ENCODE results near the gene CARNS1.
"Not testable (repeated sequence)": the region's sequence is repeated elsewhere in the genome, so short reads cannot be mapped to it uniquely, and the experiment has no call there.

Gene CARNS1

DNA sequence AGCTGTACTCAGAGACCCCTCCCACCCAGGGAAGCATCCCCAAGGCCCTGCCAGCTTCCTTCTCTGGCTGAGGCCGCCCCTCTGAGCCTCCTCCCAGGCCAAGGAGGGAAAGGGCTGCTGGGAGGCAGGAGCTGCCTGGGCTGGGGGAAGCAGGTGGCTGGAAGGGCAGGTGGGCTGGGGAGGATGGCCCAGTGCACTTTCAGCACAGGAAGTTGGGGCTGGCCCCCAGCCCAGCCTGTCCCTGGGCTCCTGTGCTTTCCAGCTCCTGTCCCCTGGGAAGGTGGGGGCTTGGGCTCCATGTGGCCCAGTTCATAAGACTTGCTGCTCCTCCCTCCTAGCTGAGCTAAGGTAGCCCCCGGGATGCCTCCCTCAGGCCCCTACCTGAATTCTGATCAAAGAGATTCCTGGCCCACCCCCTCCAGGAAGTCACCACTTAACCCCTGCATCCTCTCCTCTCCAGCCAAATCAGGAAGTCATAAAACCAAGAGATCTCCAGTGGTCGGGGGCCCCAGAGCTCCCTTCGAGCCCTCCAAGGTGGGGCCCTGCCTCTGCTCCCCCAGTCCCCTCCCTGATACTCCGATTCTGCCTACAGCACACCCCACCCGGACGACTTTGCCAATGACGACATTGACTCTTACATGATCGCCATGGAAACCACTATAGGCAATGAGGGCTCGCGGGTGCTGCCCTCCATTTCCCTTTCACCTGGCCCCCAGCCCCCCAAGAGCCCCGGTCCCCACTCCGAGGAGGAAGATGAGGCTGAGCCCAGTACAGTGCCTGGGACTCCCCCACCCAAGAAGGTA lies 18.7 kb upstream of the CARNS1 start:
- DNase-seq (ENCODE audit: low read depth in 2 of 2), result no peak

GRCh38 chr11:67397536-67397935 lies 17.9 kb upstream of the CARNS1 start:
- no peak for DNase-seq (ENCODE audit: low read depth in 2 of 2)

DNA sequence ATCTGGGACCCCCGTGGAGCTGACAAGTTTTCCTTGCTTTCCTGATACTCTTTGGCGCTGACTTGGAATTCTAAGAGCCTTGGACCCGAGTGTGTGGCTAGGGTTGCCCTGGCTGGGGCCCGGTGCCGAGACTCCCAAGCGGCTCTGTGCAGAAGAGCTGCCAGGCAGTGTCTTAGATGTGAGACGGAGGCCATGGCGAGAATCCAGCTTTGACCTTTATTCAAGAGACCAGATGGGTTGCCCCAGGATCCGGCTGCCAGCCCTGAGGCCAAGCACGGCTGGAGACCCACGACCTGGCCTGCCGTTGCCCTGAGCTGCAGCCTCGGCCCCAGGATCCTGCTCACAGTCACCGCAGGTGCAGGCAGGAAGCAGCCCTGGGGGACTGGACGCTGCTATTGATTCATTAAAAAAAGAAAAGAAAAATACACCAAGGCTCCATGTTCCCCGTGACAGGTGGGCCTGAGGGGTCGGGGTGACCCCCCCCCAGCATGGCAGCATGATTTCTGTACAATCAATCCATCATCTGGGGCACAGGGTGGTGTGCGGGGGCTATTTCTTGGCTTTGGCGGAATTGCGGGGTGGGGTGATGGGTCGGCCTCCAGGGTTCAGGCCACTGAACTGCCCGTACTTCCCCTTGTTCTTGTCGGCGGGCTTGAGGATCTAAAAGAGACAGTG lies 17.4 kb upstream of the CARNS1 start:
- no peak for DNase-seq (ENCODE audit: low read depth in 2 of 2)

DNA sequence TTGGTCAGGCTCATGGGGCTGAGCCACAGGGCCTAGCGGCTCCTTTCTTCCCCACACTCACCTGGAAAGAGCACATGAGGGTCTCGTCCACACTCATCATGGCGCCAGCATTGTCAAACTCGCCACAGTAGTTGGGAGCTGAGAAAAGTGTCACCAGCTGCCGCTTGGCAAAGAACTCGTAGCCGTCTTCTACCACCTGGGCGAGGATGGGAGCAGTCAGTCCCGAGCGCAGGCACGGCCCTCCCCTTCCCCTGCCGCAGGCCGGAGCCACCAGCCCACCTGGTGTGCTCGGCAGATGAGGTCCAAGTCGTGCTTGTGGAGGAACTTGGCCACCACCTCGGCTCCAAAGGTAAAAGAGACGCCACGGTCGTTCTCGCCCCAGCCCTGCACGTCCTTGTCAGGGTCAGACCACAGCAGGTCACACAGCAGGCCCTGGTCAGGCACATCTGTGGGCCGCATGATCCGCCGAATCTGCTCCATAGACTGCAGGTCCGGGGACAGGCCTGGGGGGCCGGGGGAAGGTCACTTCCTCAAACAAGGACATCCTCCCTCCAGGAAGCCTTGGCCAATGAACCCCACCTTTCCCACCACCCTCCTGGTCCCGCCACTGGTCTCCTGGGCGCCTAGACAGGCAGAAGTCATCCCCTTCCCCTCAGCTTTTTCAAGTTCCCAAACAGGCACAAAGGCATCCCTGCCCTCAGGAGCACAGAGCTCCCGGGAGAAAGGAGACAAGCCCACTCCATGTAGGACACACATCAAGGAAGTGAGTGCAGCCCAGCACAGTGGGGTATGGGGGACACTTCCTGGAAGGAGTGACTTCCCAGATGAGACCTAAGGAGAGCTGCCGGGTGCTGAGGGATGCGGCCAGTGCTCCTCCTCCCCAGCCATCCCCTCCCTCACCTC lies 16.6 kb upstream of the CARNS1 start:
- no peak for DNase-seq (ENCODE audit: low read depth in 2 of 2)

GRCh38 chr11:67400251-67400941 lies 15.1 kb upstream of the CARNS1 start:
- DNase-seq (ENCODE audit: low read depth in 2 of 2), result no peak

DNA sequence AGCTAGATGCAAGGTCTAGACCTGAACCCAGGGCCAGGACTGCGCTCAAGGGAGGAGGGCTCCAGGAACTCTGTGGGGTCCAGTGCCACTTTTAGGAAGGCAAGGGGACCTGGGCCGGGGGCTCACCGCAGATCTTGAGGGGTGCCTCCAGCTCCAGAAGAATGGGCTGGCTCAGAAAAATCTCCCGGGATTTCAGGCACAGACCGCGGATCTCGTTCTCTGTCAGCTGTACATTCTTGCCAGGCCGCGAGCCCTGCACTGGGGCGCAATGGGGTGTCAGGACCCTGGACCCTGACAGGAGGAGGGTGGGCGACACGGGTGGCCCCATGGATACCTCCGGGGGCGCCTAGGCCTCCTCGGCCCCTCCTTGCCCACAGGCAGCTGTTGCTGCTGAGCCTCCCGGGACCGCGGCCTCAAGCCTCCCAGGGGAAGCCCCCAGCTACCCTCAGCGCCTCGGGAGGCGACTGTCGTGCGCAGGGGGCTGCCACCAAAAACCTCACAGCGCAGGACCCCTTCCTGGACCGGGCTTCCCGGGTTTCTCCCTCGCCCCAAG lies 14.5 kb upstream of the CARNS1 start:
- no peak for DNase-seq (ENCODE audit: low read depth in 2 of 2)

DNA sequence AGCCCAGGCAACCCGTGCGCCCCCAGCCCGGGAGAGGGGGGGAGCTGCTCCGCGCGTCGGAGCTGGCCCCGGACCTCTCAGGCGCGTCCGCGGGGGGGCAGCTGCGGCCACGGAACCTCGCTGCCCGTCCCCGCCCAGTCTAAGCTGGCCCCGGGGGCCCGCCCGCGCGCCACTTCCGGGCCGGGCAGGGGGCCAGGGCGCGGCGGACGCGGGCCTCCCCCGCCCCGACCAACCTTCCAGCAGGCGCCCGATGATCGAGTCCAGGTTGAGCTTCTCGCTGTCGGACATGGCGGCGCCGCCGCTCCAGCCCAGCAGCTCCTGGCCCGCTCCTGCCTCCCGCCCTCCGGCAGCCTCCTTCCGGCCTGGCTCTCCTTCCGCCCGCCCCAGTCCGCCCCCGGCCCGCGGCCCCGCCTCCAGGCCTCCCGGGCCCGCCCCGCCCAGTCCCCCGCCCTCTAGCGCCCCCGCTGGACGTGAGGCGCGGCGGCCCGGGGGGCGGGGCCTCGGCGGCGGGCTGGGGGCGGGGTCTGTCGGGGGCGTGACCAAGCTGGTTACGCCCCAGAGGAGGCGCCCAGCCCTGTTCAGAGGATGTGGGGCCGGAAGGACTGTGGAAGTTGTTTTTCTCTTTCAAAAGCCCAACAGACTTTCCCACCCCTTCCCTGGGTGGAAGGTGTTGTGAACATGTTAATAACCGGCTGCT lies 13.8 kb upstream of the CARNS1 start, which contains the start of gene PPP1CA:
PPP1CA (minus strand) TSS at position 364 of the 697 bp plus-strand sequence; CDS start at position 288, 76 bp downstream.
- DNase-seq (ENCODE audit: low read depth in 2 of 2), result peak; percentile 80 to 88

GRCh38 chr11:67402192-67402839 lies 13.2 kb upstream of the CARNS1 start:
- DNase-seq (ENCODE audit: low read depth in 2 of 2), result not testable (repeated sequence)

DNA sequence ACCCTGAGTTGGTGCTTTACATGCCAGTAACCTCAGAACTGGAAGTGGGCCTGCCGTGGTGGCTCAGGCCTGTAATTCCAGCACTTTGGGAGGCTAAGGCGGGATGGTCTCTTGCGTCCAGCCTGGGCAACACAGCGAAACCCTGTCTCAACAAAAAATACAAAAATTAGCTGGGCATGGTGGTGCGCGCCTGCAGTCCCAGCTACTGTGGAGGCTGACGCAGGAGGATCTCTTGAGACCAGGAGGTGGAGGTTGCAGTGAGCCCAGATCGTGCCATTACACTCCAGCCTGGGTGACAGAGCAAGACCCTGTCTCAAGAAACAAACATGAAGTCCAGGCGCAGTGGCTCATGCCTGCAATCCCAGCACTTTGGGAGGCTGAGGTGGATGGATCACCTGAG lies 12.4 kb upstream of the CARNS1 start:
- not testable (repeated sequence) for DNase-seq (ENCODE audit: low read depth in 2 of 2)

DNA sequence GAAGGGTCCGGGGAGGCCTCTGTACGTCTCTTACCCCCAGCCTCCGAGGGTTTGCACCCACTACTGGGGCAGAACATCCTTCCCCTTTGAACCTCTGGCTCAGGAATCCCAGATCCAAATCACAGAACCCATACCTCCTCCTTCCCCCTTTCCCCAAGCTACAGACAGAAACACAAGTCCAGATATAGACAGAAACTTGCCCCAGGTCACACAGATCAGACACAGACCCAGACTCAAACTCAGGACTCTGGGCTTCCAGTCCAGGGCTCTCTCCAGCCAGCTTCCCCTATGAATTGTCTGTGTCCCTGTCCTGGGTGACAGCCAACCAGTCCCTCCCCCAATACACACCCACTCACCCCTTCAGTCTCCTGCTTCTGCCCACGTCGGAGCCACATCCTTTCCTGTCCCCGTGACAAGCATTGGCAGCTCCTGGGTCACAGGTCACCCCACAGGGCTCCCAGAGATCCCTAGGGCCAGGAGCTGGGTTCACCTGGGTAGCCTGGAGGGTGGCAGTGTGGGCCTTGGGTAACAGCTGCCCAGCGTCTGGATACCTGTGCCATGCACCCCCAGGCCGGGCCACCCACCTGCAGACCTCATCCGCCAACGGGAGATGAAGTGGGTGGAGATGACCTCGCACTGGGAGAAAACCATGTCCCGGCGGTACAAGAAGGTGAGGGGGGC lies 10.8 kb upstream of the CARNS1 start:
- peak in 1 of 2 donors; percentile 50 for DNase-seq (ENCODE audit: low read depth in 2 of 2)

GRCh38 chr11:67405196-67405567 lies 10.3 kb upstream of the CARNS1 start:
- no peak for DNase-seq (ENCODE audit: low read depth in 2 of 2)

DNA sequence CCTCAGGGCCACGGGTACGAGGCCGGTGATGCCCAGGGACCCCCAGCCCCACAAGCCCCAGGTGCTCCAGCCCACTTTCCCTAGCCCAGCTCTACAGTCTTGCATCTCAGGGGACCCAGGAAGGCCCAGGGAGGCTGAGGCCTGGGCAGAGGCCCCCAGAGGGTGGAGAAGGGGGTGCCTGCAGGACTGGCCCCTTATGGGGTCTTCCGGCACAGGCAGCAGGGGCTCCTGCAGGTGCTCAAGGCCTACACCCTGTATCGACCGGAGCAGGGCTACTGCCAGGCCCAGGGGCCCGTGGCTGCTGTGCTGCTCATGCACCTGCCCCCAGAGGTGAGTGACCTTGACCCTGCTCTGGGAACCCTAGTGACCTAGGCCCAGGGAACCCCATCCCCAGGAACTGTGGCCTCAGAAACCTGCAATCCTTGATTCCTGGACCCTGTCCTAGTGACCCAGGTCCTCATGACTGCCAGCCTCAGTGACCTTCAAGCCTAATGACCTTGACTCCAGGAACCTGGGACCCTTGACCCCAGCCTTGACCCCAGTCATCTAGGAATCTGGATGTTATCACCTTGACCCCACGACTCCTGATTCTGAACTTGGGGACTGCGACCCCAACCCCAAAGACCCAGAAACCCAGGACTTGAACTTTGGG lies 9.7 kb upstream of the CARNS1 start:
- no peak for DNase-seq (ENCODE audit: low read depth in 2 of 2)

DNA sequence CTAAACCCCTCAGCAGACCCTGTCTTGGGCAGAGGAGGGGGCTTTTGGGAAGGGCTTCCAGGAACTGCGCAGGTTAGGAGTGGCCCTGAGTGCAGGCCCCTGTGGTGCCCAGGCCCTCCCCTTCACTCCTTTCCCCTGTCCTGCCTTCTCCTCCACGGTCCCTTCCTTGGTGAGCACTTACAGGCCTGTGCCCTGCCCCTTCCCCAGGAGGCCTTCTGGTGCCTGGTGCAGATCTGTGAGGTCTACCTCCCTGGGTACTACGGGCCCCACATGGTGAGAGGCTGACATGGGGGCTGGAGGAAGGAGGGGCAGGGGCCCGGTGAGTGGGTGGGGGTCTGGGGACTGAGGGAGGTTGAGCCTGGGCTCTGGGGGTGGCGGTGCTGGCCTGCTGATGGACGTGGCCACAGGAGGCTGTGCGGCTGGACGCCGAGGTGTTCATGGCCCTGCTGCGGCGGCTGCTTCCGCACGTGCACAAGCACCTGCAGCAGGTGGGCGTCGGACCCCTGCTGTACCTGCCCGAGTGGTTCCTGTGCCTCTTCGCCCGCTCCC lies 9.0 kb upstream of the CARNS1 start:
- no peak for DNase-seq (ENCODE audit: low read depth in 2 of 2)

GRCh38 chr11:67406969-67407687 lies 8.3 kb upstream of the CARNS1 start:
- DNase-seq (ENCODE audit: low read depth in 2 of 2), result no peak

GRCh38 chr11:67407688-67408163 lies 7.8 kb upstream of the CARNS1 start:
- DNase-seq (ENCODE audit: low read depth in 2 of 2), result no peak

DNA sequence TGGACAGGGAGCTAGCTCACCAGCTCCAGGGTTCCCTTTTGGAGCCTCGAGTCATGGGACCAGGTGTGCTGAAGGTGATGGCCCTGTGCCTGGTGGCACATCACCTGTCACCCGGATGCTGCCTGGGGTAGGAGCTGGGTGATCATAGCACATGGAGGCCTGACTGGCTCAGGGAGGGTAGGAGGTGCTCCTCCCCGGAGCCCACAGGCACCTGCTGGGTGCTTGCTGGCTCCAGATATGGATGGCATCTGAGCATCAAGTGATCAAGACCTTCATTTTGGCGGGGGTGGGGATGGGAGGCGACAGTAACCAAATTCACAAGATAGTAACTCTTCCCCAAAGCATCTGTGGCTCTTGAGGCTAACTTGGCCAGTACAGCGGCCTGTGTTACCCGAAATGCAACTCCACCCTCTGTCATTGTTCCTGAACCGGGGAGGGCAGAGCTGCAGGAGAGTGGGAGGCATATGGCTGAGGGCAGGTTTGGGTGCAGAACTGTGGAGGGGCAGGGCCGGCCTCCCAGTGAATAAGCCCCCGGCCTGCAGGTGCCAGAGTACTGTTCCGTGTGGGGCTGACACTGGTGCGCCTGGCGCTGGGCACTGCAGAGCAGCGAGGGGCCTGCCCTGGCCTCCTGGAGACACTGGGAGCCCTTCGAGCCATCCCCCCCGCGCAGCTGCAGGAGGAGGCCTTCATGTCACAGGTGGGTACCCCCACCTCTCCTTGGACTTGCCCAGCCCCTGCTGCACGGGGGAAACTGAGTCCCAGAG lies 6.9 kb upstream of the CARNS1 start:
- DNase-seq (ENCODE audit: low read depth in 2 of 2), result no peak

DNA sequence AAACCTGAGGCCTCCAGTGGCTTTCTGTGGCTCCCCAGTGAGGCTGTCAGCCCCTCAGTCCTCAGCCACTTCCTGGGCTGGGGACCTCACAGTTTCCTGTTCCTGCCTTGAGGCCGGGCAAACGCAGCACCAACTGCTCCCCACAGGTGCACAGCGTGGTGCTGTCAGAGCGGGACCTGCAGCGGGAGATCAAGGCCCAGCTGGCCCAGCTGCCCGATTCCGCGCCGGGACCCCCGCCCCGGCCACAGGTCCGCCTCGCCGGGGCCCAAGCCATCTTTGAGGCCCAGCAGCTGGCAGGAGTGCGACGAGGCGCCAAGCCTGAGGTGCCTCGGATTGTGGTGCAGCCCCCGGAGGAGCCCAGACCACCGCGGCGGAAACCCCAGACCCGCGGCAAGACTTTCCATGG lies 6.2 kb upstream of the CARNS1 start:
- DNase-seq (ENCODE audit: low read depth in 2 of 2), result peak in 1 of 2 donors; percentile 57
